GM19452 (cell line): ENCODE measurements around the gene HLA-DOB.
"Not testable (repeated sequence)": the region's sequence is repeated elsewhere in the genome, so short reads cannot be mapped to it uniquely, and the experiment has no call there.

Source experiments
- ATAC-seq: cut with Tn5 transposase; IDR thresholded peaks from one replicate; pipeline ENCODE4 v1.9.1; 2021; ENCODE audit not compliant: unreplicated experiment

Gene HLA-DOB

DNA sequence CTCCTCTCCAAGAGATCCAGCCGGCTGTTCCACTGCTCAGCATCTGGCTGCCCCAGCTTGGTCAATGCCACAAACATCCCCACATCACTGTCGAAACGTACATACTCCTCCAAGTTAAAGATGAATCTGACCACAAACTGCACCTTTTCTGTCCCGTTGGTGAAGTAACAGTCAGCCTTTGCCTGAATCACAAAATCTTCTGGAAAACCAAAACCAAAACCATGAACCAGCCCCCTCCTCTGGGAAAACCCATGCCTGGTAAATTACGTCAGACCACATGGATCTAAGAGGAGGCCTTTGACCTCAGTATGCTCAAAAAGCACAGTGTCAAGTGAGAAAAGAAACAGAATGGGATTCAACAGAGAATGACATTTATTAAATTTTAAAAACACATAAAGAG is 1.7 kb downstream of the HLA-DOB start:
- ATAC-seq = no peak

DNA sequence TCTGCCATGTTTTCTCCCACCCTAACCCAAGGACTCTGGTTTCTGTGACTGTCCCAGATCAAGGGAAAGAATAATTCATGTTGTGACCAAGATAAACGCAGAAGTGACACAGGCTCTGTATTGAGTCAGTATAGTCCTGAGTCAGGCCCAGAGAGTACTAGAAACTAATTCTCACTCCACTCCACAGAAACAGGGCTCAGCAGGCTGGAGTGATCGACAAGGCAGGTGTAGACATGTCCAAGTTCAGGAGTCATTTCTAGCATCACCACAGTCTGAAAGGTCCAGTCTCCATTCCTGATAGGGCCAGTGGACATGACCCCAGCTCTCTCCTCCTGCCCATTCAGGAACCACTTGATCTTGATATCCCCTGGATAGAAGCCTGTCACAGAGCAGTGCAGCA is 2.7 kb downstream of the HLA-DOB start:
- ATAC-seq = no peak

DNA sequence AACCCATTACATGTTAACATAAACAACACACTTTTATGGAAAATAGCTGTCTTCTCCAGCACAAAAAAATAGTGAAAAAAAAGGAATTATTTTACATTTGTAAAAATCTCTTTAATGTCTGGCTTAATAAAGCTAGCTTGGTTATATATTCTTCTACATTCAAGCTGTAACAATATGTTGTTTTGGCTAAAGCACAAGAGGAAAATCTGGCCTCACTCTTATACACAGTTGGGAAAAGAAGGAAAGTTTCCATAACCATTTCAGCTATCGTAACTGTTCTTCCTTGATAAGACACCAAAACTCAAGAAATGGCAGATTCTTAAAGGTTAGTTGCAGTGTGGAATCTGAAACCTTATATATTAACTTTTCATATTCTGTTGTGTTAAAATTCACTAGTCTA is 7.6 kb downstream of the HLA-DOB start:
- no peak for ATAC-seq

DNA sequence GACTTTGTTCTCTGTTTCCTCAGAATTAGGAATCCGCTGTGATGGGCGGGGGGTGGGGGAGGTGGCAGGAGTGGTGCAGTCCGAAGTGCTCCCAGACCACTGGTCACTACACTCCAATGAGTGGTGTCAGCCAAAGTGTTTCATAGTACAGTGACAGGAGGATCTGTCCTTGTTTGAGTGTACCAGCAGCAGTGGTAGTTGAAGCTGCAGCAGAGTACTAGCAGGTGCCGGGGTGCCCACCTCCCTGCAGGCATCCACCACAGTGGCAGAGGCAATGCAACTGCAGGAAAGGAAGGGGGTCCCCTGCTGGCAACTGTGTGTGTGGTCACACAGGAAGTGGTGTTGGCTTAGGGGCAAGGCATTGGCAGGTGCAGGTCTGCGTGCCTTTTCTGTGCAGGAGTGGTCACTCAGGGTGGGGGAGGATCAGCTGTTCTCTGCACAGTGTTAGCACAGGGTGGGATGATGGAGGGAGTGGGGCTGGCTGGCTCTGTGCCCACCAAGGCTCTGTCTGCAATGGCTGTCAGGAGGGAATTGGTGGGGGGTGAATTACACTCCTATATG is 9.7 kb downstream of the HLA-DOB start:
- no peak for ATAC-seq

DNA sequence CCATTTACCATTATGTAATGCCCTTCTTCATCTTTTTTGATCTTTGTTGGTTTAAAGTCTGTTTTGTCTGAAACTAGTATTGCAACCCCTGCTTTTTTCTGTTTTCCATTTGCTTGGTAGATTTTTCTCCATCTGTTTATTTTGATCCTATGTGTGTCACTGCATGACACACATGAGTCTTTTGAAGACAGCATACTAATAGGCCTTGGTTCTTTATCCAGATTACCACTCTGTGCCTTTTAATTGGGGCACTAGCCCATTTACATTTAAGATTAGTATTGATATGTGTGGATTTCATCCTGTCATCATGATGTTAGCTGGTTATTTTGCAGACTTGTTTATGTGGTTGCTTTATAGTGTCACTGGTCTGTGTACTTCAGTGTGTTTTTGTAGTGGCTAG is 11.4 kb downstream of the HLA-DOB start:
- not testable (repeated sequence) for ATAC-seq

DNA sequence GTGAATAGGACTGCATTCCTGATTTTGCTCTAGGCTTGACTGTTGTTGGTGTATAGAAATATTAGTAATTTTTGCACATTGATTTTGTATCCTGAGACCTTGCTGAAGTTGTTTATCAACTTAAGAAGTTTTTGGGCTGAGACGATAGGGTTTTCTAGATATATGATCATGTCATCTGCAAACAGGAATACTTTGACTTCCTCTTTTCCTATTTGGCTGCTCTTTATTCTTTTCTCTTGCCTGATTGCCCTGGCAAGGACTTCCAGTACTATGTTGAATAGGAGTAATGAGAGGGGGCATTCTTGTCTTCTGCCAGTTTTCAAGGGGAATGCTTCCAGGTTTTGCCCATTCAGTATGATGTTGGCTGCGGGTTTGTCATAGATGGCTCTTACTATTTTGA is 13.4 kb downstream of the HLA-DOB start:
- ATAC-seq = no peak

DNA sequence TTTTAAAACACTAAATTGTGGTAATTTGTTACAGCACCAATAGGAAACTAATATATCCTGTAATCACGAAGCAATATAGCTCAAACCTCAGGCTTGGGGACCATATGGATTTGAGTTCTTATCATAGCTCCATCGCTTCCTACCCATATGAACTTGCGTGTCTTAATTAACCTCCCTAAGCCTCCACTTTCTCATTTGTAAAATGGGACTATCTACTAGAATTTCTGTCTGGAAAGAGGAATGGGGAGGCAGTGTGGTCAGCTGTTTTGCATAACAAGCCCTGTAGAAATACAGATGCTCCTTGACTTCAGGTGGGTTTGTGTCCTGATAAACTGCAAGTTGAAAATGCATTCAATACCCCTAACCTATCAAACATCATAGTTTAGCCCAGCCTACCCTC is 17.1 kb downstream of the HLA-DOB start:
- no peak for ATAC-seq

DNA sequence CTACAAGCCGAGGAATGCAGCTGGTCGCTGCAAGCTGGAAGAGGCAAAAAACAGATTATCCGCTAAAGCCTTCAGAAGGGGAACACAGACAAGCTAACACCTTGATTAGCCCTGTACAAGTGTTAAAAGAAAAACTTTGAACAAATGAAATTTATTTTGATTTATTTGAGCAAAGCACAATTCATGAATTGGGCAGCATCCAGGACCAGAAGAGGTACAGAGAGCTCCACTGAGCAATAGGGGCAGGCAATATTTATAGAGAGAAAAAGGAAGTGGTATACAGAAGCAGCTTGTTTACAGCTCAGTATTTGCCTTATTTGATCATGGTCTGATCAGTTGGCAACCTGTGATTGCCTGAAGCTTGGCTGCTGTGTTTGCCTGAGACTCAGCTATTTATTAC is 17.6 kb downstream of the HLA-DOB start:
- no peak for ATAC-seq

DNA sequence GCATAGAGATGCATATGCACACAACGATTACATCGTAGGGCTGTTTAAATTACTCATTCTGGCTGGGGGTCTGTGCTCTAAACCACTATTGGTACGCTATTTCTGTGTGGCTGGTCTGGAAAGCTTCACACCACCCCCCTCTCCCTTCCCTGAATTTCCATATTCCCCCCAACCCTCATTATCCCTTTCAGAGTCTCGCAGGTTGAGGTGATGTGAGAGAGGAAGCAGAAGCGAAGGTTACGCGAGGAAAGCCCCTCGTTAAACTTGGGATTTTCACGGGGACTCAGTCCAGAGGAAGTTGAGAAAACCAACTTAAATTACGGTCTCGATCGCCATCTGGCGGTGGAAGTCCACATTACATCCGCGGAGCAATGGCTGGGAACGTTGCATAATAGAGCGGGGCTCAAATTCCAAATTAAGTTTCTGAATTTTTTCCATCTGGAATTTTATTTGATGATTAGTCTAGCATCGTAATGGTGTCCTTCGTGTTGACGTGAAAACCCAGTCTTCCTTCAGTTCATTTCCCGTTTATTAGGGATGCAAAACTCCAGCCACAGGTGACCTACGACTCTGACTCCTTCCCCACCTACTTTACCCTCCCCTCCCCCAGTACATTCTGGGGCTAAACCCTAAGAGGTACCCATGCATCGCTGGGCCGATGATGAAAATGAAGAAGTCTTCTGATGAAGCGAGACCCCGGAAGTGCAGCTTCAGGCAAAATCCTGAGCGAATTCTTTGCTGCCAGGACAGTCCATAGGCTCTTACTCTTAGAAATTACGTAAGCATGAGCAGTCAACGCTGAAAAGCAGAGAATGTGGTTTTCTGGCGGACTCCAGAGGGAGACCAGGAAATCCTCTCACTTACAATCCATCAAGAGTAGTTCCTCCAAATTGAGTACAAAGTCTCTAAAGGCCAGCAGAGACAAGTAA is 19.7 kb downstream of the HLA-DOB start:
- ATAC-seq = no peak

DNA sequence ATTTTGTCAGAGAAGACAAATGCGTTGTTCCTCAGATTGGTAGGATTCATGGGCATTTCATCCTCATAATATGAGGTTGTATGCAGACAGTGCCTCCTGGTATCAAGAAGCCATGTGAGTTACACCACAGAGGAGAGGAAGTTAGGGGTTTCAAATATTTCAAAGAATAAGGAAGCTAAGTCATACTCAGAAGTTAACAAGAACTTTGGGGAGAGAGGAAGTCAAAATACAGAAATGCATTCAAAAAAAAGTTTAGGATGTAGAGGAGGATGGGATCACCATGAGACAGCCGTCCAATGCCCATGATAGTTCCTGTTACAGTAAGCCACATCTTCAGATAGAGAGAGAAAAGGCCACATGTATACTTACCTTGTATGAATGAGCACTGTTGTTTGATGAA is 22.3 kb downstream of the HLA-DOB start:
- no peak for ATAC-seq

DNA sequence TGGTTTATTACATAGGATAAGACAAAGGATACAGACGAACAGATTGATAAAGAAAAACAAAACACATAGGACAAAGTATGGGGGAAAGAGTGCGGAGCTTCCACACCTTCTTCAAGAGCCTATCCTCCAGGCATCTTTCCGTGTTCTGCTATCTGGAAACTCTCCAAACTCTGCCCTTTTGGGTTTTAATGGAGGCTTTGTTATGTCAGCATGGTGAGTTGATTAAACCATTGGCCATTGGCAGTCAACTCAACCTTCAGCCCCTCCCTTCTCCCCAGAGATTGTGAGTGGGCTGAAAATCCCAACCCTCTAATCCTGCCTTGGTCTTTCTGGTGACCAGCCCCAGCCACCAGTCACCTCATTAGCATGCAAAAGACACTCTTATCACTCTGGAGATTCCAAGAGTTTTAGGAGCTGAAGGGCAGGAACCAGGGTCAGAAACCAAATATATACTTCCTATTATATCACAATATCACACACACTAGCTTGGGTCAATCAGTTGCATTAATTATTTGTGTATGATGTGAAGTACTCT is 23.8 kb downstream of the HLA-DOB start:
- no peak for ATAC-seq

DNA sequence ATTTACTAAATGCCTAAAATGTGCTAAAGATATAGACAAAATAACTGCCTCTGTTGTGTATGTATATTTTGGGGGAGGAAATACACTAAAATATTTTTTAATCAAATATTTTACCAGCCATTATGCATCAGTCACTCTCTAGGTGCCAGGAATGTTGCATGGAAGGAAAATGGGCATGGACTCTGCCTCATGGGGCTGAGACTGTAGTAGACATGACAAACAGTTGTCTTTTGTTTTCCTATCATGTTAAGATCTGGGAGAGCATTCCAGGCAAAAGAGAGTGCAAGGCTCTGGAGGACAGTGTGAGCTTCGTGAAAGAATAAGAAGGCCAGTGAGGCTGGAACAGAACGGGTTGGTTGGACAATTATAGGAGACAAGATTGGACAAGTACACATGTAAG is 26.5 kb downstream of the HLA-DOB start:
- ATAC-seq = no peak

DNA sequence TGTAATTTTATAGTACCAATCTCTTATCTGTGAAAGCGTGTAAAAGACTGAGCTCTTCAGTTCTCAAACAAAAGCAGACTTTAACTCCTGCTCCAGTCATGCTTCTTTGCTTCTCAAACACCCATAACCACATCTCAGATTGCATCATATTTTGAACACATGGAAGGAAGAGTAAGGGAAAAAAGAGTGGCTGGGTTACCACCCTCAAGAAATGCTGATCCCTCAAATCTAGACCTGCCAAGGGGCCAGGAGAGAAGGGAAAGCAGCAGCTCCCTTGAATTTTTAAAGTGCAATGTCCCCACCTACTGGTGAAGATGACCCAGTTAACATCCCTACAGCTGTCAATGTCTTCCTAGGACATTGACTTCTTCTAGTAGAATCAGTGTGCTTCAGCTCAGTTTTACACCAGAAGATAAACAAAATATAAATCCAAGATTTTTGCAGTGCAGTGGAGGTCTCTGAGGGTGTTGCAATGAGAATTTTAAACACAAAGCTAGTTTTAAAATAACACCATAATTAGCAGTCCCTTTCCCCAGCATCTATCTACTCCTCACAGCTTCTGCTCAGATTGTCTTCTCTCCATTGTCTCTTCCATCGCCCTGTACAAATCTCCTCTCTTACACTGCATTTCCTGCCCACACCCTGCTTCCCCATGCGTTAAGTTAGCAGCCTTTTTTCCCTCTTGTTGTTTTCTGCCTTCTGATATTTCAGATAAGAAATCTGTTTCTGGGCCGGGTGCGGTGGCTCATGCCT is 30.8 kb downstream of the HLA-DOB start:
- no peak for ATAC-seq

DNA sequence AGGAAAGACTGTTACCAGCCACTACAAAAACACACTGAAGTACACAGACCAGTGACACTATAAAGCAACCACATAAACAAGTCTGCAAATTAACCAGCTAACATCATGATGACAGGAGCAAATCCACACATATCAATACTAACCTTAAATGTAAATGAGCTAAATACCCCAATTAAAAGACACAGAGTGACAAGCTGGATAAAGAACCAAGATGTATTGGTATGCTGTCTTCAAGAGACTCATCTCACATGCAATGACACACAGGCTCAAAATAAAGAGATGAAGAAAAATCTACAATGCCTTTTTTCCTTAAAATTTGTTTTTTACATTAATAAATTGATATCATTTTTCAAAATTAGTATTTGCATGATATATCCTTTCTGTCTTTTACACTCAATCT is 33.9 kb downstream of the HLA-DOB start:
- not testable (repeated sequence) for ATAC-seq

DNA sequence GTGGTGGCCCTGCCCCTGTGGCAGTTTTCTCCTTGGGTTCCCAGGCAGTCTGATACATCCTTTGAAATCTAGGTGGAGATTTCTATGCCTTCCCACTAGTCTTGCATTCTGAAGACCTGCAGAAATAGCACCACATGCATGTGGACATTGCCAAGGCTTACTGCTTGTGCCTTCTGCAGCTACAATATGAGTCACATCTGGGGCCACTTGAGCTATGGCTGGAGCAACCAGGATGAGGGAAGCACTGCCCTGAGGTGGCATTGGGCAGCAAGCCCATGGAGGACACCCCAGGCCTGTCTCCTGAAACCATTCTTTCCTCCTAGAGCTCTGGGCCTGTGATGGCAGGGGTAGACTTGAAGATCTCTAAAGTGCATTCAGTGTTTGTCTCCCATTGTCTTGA is 37.8 kb downstream of the HLA-DOB start:
- no peak for ATAC-seq

DNA sequence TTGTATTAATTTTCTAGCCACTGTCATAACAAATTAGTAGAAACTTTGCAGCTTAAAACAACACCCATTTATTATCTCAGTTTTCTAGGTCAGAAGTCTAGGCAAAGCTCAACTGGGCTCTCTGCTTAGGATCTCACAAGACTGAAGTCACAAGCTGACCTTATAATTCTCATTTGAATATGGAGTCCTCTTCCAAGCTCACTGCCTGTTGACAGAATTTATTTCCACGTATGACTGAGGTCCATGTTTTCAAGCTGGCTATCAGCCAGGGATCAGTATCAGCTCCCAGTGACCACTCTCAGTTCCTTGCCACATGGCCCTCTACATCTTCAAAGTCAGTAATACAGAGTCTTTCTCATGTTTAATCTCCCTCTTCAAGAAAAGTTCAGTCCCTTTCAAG is 41.7 kb downstream of the HLA-DOB start:
- no peak for ATAC-seq

DNA sequence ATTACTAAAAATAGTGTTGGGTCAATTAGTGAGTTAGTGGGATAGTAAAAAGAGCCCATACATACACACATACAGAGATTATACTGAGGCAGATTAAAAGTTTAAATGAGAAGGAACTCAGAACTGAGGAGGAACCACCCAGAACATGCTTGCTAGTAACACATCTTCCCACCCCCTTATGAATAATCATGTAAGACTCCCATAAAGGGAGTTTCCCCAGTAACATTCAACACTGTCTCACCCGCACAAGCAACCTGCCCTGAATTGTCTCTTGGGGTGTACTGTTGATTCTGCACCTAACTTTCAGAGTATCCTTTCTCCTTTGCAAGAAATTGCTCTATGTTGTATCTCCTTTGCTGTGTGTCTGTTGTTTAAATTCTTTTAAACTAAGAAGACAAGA is 42.4 kb downstream of the HLA-DOB start:
- no peak for ATAC-seq

DNA sequence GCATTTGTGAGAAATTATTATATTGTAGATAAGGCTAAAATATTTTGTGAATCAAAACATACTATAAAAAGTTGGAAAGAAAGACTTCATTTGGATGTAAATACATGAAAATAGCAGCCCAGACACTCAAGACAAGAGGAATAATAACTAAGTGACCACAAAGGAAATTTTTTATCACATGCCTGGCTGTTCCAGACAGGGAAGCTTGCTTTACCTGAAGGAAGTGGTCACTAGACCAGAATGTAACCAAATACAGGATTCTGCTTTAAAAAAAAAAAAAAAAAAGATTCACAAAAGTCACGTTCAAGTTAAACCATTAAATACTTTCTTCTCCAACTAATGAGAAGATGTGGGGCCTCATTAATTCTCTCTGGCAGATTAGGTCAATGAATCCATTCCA is 44.1 kb downstream of the HLA-DOB start:
- ATAC-seq = no peak

DNA sequence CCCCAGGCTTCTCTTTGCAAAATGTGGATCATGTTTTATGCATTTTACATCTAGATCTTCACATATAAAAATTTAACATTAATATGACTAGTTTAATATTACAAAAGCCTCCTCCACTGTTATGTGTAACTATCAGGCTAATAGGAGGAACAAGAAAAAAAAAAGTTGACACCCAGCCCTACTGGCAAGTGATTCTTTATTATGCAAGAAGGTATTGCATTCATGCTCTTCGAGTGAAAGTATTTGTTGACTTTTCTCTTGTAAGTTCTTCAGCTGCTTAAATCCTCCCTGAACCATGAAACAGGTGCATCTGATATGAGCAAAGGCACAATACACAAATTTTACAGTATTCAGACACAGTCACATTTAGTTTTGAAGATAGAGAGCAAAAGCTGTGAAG is 52.8 kb downstream of the HLA-DOB start:
- no peak for ATAC-seq

DNA sequence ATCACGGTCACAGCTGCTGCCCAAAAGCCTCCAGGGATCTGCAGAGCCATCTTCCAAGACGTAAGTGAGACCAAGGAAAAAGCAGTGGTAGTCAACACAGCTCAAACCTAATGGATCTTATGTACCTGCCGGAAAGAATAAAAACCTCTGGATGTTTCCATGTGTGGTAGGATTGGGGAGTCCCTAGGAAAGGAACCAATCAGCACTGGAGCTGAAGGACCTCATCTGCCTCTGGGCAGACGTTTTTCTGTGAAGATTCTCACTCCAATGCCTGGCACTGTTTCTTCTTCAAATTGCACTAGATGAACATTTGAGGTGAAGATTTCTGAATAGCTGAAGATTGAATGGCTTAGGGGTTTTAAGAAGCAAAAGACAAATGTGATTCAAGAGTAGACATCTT is 53.4 kb downstream of the HLA-DOB start, which contains the start of gene HLA-DQB2:
HLA-DQB2 (minus strand) TSS at position 112 of the 400 bp plus-strand sequence; CDS start at position 50, 62 bp downstream.
- ATAC-seq = no peak
